ENCODE measurements around the gene SLIT3.

The SLIT3 gene

GRCh38 chr5:168899264-168899663 is 401.7 kb downstream of the SLIT3 start:
- Histone ChIP-seq H3K27ac (ENCODE audit: low read depth, low read length) (no peak overlapping the region), H3K9ac (ENCODE audit: low read depth in 1 of 2, low read length in 2 of 2) (no peak overlapping the region), H3K4me1 (ENCODE audit: control insufficient read depth in 1 of 2, insufficient read depth in 2 of 2, low read length in 2 of 2) (no peaks in the 10 kb centered on the region), H3K36me3 (ENCODE audit: control insufficient read depth in 1 of 2, insufficient read depth in 2 of 2, low read length in 2 of 2) (no peaks in the 10 kb centered on the region), H3K27me3 (ENCODE audit: control insufficient read depth in 1 of 2, insufficient read depth in 2 of 2, low read length in 2 of 2) (peaks cover 0 to 6% of the 10 kb centered on the region in 2 donors), H3K9me3 (ENCODE audit: control insufficient read depth in 1 of 2, low read length in 2 of 2) (no peaks in the 10 kb centered on the region), H3K4me3 (ENCODE audit: low read depth in 1 of 2, low read length in 2 of 2) (no peak overlapping the region)

GRCh38 chr5:168898247-168898911 is 402.6 kb downstream of the SLIT3 start:
- Histone ChIP-seq H3K27ac (ENCODE audit: low read depth, low read length) (no peak overlapping the region), H3K27me3 (ENCODE audit: control insufficient read depth in 1 of 2, insufficient read depth in 2 of 2, low read length in 2 of 2) (peaks cover 0 to 6% of the 10 kb centered on the region in 2 donors), H3K4me3 (ENCODE audit: low read depth in 1 of 2, low read length in 2 of 2) (no peak overlapping the region), H3K36me3 (ENCODE audit: control insufficient read depth in 1 of 2, insufficient read depth in 2 of 2, low read length in 2 of 2) (no peaks in the 10 kb centered on the region), H3K4me1 (ENCODE audit: control insufficient read depth in 1 of 2, insufficient read depth in 2 of 2, low read length in 2 of 2) (no peaks in the 10 kb centered on the region), H3K9ac (ENCODE audit: low read depth in 1 of 2, low read length in 2 of 2) (no peak overlapping the region), H3K9me3 (ENCODE audit: control insufficient read depth in 1 of 2, low read length in 2 of 2) (no peaks in the 10 kb centered on the region)

DNA sequence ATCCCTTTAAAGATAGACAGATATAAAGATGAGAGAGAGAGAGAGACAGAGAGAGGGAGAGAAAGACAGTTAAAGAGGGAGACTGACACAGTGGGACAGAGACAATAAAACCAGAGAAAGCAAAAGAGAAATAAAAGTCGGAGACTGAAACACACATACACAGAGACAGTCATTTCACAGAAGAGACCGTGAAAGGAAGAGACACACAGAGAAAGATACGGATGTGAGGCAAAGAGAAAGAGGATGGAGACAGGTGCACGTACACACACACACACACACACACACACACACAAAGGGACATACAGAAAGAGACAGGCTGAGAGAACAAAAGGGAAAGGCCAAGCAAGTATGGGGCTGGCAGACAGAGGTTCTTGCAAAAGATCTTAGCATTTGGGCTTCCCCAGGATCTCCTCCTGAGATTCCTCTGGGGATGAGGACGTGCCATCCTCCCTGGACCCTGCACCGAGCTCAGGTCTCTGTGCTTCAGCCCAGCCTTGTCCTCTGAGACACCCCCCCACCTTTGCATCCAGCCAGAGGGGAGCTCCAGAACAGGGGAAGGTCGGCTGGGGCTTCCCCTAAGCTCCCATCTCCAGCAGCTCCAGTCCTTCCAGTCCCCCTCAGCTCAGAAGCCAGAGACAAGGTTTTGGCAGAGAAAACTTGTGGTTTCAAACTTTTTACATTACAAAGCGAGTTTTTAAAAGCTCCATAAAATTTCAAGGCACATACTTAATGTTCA is 403.4 kb downstream of the SLIT3 start:
- H3K27me3 ChIP-seq (ENCODE audit: control insufficient read depth in 1 of 2, insufficient read depth in 2 of 2, low read length in 2 of 2): peaks cover 0 to 6% of the 10 kb centered on the region in 2 donors
- H3K4me3 ChIP-seq (ENCODE audit: low read depth in 1 of 2, low read length in 2 of 2): no peak overlapping the region
- H3K27ac ChIP-seq (ENCODE audit: low read depth, low read length): no peak overlapping the region
- H3K4me1 ChIP-seq (ENCODE audit: control insufficient read depth in 1 of 2, insufficient read depth in 2 of 2, low read length in 2 of 2): no peaks in the 10 kb centered on the region
- no peaks in the 10 kb centered on the region for H3K9me3 ChIP-seq (ENCODE audit: control insufficient read depth in 1 of 2, low read length in 2 of 2)
- no peaks in the 10 kb centered on the region for H3K36me3 ChIP-seq (ENCODE audit: control insufficient read depth in 1 of 2, insufficient read depth in 2 of 2, low read length in 2 of 2)
- no peak overlapping the region for H3K9ac ChIP-seq (ENCODE audit: low read depth in 1 of 2, low read length in 2 of 2)

GRCh38 chr5:168895295-168896071 is 405.5 kb downstream of the SLIT3 start:
- Histone ChIP-seq H3K4me1 (ENCODE audit: control insufficient read depth in 1 of 2, insufficient read depth in 2 of 2, low read length in 2 of 2) (no peaks in the 10 kb centered on the region), H3K36me3 (ENCODE audit: control insufficient read depth in 1 of 2, insufficient read depth in 2 of 2, low read length in 2 of 2) (no peaks in the 10 kb centered on the region), H3K9ac (ENCODE audit: low read depth in 1 of 2, low read length in 2 of 2) (no peak overlapping the region), H3K27me3 (ENCODE audit: control insufficient read depth in 1 of 2, insufficient read depth in 2 of 2, low read length in 2 of 2) (peaks cover 0 to 6% of the 10 kb centered on the region in 2 donors), H3K27ac (ENCODE audit: low read depth, low read length) (no peak overlapping the region), H3K4me3 (ENCODE audit: low read depth in 1 of 2, low read length in 2 of 2) (no peak overlapping the region), H3K9me3 (ENCODE audit: control insufficient read depth in 1 of 2, low read length in 2 of 2) (no peaks in the 10 kb centered on the region)

DNA sequence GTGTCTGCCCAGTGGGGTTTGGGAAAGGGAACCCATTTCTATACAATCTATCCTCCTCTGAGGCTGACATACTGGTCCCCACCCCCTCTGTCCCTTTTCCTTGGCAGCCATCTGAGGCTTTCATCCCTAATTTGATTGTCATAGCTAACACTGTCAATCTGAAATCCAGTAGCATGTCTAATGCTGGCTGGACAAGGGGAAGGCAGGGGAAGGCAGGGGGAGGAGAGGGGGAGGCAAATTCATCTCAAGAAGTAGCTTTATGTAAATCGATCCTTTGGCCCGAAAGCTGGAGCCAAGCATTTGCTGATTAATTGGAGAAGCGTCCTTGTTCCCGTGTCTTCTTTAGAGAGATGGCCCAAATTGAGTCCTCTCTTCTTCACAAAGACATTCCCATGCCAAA is 407.7 kb downstream of the SLIT3 start:
- H3K27ac ChIP-seq (ENCODE audit: low read depth, low read length): no peak overlapping the region
- no peak overlapping the region for H3K9ac ChIP-seq (ENCODE audit: low read depth in 1 of 2, low read length in 2 of 2)
- no peaks in the 10 kb centered on the region for H3K36me3 ChIP-seq (ENCODE audit: control insufficient read depth in 1 of 2, insufficient read depth in 2 of 2, low read length in 2 of 2)
- no peaks in the 10 kb centered on the region for H3K9me3 ChIP-seq (ENCODE audit: control insufficient read depth in 1 of 2, low read length in 2 of 2)
- H3K4me1 ChIP-seq (ENCODE audit: control insufficient read depth in 1 of 2, insufficient read depth in 2 of 2, low read length in 2 of 2): no peaks in the 10 kb centered on the region
- no peak overlapping the region for H3K4me3 ChIP-seq (ENCODE audit: low read depth in 1 of 2, low read length in 2 of 2)
- H3K27me3 ChIP-seq (ENCODE audit: control insufficient read depth in 1 of 2, insufficient read depth in 2 of 2, low read length in 2 of 2): peaks cover 0 to 6% of the 10 kb centered on the region in 2 donors

DNA sequence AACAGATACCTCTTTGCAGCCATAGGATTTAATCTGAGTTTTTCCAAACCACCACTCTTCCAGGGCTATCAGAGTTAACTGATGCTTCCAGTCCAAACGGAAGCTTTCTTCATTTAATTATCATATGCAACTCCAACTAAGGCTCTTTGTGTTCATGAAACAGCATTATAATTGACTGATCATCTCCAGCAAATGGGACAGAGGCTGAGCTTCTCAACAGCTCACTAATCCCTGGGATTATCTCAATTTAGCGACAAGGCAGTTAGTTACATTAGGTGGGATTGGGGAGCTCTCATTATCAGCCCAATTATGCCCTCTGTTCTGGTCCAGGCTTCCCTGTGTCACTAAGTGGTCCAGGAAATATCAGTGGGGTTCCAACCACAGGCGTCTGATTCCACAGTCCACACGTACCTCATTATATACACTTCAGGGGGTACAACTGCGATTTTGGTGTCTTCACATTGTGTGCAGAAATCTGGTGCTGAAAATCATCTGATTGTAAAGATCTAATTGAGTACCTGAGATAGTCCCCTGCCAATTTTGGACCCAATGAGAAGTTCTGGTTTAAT is 408.2 kb downstream of the SLIT3 start:
- no peak overlapping the region for H3K4me3 ChIP-seq (ENCODE audit: low read depth in 1 of 2, low read length in 2 of 2)
- H3K27me3 ChIP-seq (ENCODE audit: control insufficient read depth in 1 of 2, insufficient read depth in 2 of 2, low read length in 2 of 2): peaks cover 0 to 6% of the 10 kb centered on the region in 2 donors
- no peaks in the 10 kb centered on the region for H3K4me1 ChIP-seq (ENCODE audit: control insufficient read depth in 1 of 2, insufficient read depth in 2 of 2, low read length in 2 of 2)
- no peak overlapping the region for H3K9ac ChIP-seq (ENCODE audit: low read depth in 1 of 2, low read length in 2 of 2)
- no peaks in the 10 kb centered on the region for H3K36me3 ChIP-seq (ENCODE audit: control insufficient read depth in 1 of 2, insufficient read depth in 2 of 2, low read length in 2 of 2)
- no peak overlapping the region for H3K27ac ChIP-seq (ENCODE audit: low read depth, low read length)
- no peaks in the 10 kb centered on the region for H3K9me3 ChIP-seq (ENCODE audit: control insufficient read depth in 1 of 2, low read length in 2 of 2)

GRCh38 chr5:168890816-168891812 is 409.8 kb downstream of the SLIT3 start:
- Histone ChIP-seq H3K27me3 (ENCODE audit: control insufficient read depth in 1 of 2, insufficient read depth in 2 of 2, low read length in 2 of 2) (peaks cover 0 to 6% of the 10 kb centered on the region in 2 donors), H3K36me3 (ENCODE audit: control insufficient read depth in 1 of 2, insufficient read depth in 2 of 2, low read length in 2 of 2) (no peaks in the 10 kb centered on the region), H3K4me3 (ENCODE audit: low read depth in 1 of 2, low read length in 2 of 2) (no peak overlapping the region), H3K9ac (ENCODE audit: low read depth in 1 of 2, low read length in 2 of 2) (no peak overlapping the region), H3K27ac (ENCODE audit: low read depth, low read length) (no peak overlapping the region), H3K9me3 (ENCODE audit: control insufficient read depth in 1 of 2, low read length in 2 of 2) (no peaks in the 10 kb centered on the region), H3K4me1 (ENCODE audit: control insufficient read depth in 1 of 2, insufficient read depth in 2 of 2, low read length in 2 of 2) (no peaks in the 10 kb centered on the region)

DNA sequence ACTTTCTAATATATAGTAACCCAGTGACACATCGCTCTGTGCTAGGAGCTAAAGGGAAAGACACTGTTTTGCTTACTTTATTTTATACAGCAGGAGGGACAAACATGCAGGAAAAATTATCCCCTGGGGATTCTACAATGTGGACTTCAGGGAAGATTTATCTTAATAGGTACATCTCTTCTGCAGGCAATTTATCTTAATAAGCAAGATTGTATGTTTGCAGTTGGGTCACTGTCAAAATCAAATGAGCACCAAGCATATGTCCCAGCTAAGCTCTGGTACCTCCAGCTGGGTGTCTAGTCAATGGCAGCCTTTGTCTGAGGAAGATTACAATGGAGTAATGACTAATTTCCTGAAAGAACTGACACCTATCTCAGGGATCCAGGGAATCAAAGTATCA is 411.9 kb downstream of the SLIT3 start:
- no peak overlapping the region for H3K4me3 ChIP-seq (ENCODE audit: low read depth in 1 of 2, low read length in 2 of 2)
- H3K27ac ChIP-seq (ENCODE audit: low read depth, low read length): no peak overlapping the region
- H3K9me3 ChIP-seq (ENCODE audit: control insufficient read depth in 1 of 2, low read length in 2 of 2): no peaks in the 10 kb centered on the region
- no peak overlapping the region for H3K9ac ChIP-seq (ENCODE audit: low read depth in 1 of 2, low read length in 2 of 2)
- no peaks in the 10 kb centered on the region for H3K4me1 ChIP-seq (ENCODE audit: control insufficient read depth in 1 of 2, insufficient read depth in 2 of 2, low read length in 2 of 2)
- no peaks in the 10 kb centered on the region for H3K36me3 ChIP-seq (ENCODE audit: control insufficient read depth in 1 of 2, insufficient read depth in 2 of 2, low read length in 2 of 2)
- H3K27me3 ChIP-seq (ENCODE audit: control insufficient read depth in 1 of 2, insufficient read depth in 2 of 2, low read length in 2 of 2): no peaks in the 10 kb centered on the region

DNA sequence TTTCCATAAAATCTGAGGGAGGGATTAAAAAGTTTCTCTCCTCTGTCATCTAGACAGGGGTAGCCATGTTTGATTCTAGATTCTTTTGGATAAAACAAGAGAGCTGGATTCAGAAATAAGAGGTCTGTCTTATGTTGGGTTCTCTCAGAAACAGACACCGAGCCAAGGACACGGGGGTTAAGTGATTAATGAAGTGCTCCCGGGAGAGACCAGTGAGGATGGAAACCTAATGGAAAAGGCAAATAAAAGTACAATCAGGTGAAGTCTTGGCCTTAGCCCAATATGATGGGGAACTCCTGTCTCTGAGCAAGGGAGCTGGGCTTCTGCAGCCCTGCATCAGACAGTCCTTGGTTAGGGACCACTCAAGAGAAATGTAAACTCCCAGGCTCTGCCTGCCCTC is 413.0 kb downstream of the SLIT3 start:
- no peak overlapping the region for H3K9ac ChIP-seq (ENCODE audit: low read depth in 1 of 2, low read length in 2 of 2)
- H3K27me3 ChIP-seq (ENCODE audit: control insufficient read depth in 1 of 2, insufficient read depth in 2 of 2, low read length in 2 of 2): no peaks in the 10 kb centered on the region
- H3K4me3 ChIP-seq (ENCODE audit: low read depth in 1 of 2, low read length in 2 of 2): no peak overlapping the region
- no peak overlapping the region for H3K27ac ChIP-seq (ENCODE audit: low read depth, low read length)
- H3K9me3 ChIP-seq (ENCODE audit: control insufficient read depth in 1 of 2, low read length in 2 of 2): no peaks in the 10 kb centered on the region
- no peaks in the 10 kb centered on the region for H3K36me3 ChIP-seq (ENCODE audit: control insufficient read depth in 1 of 2, insufficient read depth in 2 of 2, low read length in 2 of 2)
- no peaks in the 10 kb centered on the region for H3K4me1 ChIP-seq (ENCODE audit: control insufficient read depth in 1 of 2, insufficient read depth in 2 of 2, low read length in 2 of 2)
